WERI-Rb-1 (cell line): ENCODE data around the gene POLD2.

ENCODE experiments used
- DNase-seq: peaks from one replicate; pipeline ENCODE4 v3.0.0-alpha.2; 2020
- H3K27ac ChIP-seq: fragments of 250-450 bp; sonication (Bioruptor Pico); 2 replicates; pipeline ENCODE4 v1.5.1; 2020; ENCODE audit warnings: mild to moderate bottlenecking, moderate library complexity
- H3K27me3 ChIP-seq: fragments of 250-450 bp; sonication (Bioruptor Pico); 2 replicates; pipeline ENCODE4 v1.5.1; 2021; ENCODE audit warnings: mild to moderate bottlenecking, low read depth, moderate library complexity; ENCODE audit not compliant: insufficient read depth, severe bottlenecking
- H3K36me3 ChIP-seq: fragments of 250-450 bp; sonication (Bioruptor Pico); 2 replicates; pipeline ENCODE4 v1.5.1; 2020; ENCODE audit warnings: mild to moderate bottlenecking, moderate library complexity
- H3K4me3 ChIP-seq: 2 replicates; pipeline ENCODE4 v1.5.1; 2011; ENCODE audit warnings: low read depth, mild to moderate bottlenecking, control low read depth, low read length
- H3K9me3 ChIP-seq: fragments of 250-450 bp; sonication (Bioruptor Pico); 2 replicates; pipeline ENCODE4 v1.5.1; 2021; ENCODE audit warnings: mild to moderate bottlenecking, moderate library complexity; ENCODE audit not compliant: severe bottlenecking
- CTCF ChIP-seq: IDR thresholded peaks from 2 replicates; pipeline ENCODE4 v1.5.1; 2011; ENCODE audit warnings: low read depth, mild to moderate bottlenecking, control low read depth, inconsistent platforms, low read length

The POLD2 gene

DNA sequence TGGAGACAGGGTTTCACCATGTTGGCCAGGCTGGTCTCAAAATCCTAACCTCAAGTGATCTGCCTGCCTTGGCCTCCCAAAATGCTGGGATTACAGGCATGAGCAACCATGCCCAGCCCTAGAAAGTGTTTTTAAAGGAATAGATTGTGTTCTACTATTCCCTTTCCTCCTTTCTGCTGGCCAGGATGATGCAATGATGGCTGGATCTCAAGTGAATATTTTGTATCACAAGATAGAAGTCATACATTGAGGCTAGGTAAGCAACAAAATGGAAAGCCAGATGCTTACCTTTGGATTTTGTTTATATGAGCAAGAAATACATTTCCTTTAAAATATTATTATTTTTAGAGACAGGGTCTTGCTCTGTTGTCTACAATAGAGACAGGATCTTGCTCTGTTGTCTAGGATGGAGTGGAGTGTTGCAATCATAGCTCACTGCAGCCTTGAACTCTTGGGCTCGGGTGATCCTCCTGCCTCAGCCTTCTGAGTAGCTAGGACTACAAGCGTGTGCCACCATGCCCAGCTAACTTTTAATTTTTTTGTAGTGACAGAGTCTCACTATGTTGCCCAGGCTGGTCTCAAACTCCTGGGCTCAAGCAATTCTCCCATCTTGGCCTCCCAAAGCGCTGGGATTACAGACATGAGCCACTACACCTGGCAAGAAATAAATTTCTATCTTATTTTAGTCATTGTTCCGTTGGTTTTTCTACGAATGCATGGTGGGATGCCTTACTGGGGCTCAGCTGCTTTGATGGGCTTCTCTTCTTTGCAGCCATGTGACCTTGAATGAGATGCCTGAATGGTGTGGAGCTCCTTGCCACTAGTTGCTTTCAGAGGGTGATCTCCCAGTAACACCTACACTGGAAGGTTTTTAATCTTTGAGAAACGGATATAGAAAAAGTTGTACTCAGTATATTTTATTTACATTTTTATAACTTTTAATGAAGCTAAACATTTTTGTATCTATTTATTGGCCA lies 25.0 kb downstream of the POLD2 start:
- Histone ChIP-seq H3K4me3 (no peak overlapping the region), H3K27me3 (no peaks in the 10 kb centered on the region), H3K27ac (no peak overlapping the region), H3K9me3 (no peaks in the 10 kb centered on the region), H3K36me3 (no peaks in the 10 kb centered on the region)
- DNase-seq: no peak
- no peak for TF ChIP-seq CTCF

DNA sequence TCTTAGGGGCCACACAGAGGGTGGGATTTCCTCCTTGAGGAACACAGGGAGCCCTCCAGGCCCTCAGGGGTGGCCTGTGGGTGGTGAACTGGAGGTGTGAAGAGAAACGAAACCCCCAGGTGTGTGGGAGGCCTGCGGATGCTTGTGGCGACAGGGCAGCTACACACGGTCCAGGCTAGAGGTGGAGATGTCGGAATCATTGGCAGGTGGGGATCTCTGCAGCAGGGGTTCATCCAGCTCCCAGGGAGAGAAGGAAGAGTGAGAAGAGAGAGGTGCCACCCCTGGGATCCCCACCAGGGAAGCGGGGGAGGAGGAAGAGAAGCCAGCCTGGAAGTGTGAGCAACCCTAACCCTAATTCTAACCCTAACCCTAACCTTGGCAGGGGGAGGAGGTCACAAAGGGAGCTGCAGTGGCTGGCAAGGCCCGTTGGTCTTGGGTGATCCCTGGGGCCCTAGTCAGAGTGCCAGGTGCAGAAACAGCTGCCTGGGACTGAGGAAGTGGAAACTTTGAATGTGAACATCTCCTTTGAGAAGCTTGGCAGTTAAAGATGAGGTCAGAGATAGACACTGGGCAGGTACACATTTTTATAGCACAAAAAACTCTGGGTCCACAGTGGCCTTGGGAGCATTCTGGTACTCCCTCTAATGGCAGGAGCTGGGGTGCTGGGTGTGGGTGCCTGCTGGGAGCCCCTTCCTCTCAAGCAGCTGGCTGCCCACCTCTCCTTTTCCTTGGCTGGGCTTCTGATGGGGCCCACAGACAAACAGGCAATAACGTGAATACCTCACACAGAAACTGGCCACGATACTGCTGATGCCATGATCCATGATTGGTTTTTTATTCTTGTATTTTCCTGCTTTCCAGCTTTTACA lies 26.1 kb downstream of the POLD2 start:
- DNase-seq: no peak
- no peak overlapping the region for H3K27ac ChIP-seq
- H3K4me3 ChIP-seq: no peak overlapping the region
- H3K9me3 ChIP-seq: no peaks in the 10 kb centered on the region
- TF ChIP-seq CTCF: no peak
- H3K27me3 ChIP-seq: no peaks in the 10 kb centered on the region
- H3K36me3 ChIP-seq: no peaks in the 10 kb centered on the region

DNA sequence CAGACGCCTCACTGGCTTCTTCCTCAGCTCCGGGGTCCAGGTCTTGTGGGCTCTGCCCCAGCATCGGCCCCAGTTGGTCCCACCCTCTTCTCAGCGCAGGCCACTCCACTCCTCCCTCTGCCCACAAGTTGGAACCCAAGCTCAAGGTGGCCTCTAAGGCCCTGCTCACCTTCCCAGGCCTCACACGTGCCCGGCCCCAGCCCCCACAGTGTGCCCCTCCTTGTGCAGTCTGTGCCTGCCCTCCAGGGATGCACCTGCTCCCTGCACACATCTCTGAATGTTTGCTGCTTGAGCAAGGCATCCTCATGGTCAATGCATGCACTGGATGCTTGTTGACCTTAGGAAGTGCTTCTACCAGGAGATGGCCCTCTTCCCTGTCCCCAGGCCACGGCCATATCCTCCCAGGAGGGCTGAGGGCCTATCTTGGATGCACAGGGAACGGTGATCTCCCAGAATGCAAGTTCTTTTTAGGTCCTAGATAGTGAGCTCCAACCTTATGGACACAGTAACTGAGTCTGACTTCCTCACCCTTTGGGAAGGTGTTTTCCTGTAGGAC lies 26.9 kb downstream of the POLD2 start:
- Histone ChIP-seq H3K27ac (no peak overlapping the region), H3K4me3 (no peak overlapping the region), H3K9me3 (no peaks in the 10 kb centered on the region), H3K36me3 (no peaks in the 10 kb centered on the region), H3K27me3 (no peaks in the 10 kb centered on the region)
- no peak for DNase-seq
- no peak for TF ChIP-seq CTCF

DNA sequence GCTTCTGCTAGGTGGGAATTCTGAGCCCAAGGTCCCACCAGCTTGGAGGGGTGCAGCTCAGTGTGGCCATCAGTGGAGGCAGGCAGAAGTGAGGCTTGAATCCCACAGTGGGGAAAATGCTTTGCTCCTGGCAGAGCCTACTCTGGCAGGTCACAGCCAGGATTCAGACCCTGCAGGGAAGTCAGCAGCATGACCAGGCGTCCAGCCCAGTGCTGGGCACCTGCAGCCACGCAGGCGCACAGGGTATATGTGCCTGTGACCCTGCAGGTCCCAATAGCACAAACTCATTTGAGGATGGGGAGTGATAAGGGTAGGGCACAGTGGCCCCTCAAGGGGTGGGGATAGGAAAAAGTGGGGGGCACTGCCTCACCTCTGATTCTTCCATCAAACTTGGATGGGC lies 27.6 kb downstream of the POLD2 start:
- H3K27ac ChIP-seq: no peak overlapping the region

More for the DNA sequence above, 27.6 kb downstream of the POLD2 start:
- H3K36me3 ChIP-seq: no peaks in the 10 kb centered on the region
- TF ChIP-seq CTCF: no peak
- H3K27me3 ChIP-seq: no peaks in the 10 kb centered on the region
- no peak for DNase-seq
- H3K4me3 ChIP-seq: no peak overlapping the region
- H3K9me3 ChIP-seq: no peaks in the 10 kb centered on the region
